ENCODE results near the gene SNX13.

Gene SNX13, protein sequence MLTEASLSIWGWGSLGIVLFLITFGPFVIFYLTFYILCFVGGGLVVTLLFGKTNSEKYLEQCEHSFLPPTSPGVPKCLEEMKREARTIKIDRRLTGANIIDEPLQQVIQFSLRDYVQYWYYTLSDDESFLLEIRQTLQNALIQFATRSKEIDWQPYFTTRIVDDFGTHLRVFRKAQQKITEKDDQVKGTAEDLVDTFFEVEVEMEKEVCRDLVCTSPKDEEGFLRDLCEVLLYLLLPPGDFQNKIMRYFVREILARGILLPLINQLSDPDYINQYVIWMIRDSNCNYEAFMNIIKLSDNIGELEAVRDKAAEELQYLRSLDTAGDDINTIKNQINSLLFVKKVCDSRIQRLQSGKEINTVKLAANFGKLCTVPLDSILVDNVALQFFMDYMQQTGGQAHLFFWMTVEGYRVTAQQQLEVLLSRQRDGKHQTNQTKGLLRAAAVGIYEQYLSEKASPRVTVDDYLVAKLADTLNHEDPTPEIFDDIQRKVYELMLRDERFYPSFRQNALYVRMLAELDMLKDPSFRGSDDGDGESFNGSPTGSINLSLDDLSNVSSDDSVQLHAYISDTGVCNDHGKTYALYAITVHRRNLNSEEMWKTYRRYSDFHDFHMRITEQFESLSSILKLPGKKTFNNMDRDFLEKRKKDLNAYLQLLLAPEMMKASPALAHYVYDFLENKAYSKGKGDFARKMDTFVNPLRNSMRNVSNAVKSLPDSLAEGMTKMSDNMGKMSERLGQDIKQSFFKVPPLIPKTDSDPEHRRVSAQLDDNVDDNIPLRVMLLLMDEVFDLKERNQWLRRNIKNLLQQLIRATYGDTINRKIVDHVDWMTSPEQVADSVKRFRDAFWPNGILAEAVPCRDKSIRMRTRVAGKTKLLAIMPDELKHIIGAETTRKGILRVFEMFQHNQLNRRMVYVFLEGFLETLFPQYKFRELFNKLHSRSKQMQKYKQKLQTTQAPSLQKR

DNA sequence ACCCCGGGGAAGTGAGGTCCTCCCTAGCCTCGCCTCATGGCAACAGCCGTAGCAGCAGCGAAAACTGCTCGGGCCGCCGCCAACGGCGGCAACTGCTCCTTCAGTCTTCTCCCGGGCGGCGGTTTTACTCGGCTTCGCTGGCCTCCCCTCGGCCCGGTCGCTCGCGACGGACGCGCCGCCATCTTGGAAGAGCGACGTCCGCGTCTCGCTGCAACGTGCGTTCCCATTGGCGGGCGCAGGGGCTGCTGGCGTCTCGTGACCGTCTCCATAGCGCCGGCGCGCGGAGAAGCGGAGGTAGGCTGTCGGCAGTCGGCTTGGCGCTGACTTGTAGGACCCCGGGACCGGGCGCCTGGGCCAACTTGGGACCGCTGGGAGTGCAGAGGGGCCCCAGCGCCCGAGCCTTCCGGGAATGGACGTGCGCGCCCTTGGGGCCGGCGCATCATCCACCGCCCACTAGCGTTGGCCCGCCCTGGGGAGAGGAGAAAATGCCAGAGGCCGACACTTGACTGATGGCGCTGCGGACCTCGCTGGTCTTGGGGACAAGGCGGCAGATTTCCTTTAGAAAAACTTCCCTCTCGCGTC is at the start of gene SNX13:
TSS of gene SNX13 (minus strand) at position 193 of the 582 bp plus-strand sequence. CDS start 199 bp downstream, outside the sequence.
- DNase-seq: peak; percentile 89

DNA sequence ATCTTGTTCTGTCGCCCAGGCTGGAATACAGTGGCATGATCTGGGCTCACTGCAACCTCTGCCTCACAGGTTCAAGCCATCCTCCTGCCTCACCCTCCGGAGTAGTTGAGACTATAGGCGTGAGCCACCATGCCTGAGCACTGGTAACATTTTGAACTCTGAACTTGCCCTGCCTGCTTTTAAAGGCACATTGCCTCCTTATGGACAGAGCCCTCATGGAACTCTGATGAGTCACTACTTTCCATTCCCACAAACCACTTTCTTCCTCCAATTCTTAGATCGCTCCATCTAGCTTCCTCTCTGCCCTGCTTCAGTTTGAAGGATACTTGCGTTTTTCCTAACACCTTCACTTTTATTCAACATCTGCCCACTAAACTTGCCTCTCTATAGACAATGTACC is 49.3 kb upstream of the SNX13 start:
- DNase-seq: no peak

DNA sequence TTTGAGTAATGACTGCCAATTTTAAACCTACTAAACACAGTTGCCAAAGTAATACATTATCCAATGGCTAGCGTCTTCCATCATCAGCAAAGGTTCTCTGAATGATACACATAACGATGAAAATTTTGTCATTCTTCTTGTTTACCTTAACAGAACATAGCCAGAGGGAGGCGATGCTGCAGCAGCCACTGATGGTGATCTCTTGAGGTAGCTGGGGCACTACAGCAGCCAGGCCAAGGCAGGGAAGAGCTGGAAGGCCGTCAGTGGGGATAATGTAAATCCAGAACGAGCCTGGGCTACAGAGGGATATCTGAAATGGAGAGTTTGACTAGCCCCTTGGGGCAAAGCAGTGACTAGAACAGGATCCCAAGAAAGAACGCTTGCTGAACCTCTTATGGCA is 48.6 kb upstream of the SNX13 start:
- DNase-seq: no peak

DNA sequence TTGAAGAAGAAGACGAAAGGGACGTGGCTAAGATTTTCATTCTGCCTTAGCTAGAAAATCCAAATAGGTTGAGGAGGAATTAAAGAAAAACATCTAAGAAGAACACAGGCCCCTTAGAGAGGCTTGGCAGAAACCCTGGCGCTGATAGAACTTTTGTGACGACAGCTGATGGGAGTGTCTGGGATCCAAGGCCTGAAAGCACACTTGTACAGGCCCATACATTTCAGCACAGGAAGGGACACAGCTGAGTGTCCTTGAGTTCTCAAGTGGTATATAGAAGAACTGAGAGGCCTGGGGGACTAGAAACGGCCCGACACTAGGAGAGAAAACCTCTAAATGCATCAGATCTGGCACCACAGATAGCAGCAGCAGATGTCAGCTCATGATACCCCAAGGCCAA is 47.8 kb upstream of the SNX13 start:
- no peak for DNase-seq

DNA sequence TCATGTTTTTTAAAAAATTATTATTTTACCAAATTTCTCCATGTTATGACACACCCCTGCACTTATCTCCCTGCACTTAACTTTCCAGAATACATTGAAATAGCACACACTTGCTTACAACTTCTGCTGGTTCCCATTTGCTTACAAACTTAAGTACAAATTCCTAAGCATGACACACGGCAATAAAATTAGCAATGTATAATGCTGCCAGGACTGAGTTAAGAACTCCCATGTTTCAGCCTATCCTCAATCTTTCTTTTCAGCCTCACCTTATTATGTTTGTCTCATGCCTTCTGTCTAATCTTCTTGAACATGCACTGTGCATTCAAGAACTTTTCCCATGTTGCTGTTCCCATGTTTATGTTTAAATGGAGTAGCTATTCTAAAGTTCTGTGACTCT is 46.6 kb upstream of the SNX13 start:
- DNase-seq: no peak

DNA sequence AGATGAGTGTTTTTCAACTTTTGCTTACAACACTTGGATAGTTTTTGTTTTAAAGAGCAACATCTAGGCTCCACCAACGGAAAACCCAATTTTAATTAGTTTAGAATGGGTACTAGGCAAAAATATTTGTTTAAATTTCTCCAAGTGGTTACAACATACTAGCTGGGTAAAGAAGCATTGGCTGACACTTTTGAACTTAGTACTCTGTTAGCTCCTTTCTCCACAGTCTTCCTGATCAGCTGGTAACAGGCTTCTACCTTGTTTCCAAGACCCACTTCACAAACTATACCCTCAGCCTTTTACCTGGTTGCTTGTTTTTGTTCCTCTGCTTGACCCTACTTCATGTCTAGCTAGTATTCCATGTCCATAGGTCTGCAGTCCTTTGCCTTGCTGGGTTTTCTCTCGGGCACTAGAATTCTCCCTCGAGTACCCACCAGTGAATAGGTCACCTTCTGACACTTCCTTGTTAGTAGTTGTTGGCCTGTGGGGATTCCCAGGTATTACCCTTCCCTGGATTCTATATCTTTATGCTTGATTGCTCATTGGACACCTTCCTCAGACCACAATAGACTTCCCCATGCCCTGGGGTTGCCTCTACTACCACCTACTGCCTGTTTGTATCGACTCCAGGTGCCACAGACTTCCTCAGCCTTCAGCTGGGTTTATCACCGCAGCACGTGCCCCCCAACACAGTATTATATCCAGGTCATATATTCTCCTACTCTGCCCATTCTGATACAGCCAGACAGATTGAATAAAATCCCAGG is 45.4 kb upstream of the SNX13 start:
- DNase-seq: no peak

DNA sequence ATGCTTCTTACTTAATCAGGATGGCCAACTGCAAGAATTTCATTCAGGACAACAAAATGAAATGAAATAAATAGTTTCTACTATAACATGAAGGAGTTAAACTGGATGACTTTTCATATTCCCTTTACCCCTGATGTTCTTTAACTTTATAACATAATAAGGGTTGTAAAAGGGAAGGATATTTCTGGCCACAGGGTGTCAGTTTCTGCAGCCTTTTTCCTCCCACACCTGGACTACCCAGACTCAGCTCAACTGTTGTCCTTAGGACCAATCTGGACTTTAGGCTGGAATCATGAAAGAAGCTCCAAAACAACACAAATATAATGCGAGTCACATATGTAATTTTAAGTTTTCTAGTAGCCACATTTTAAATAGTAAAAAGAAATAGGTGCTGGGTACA is 44.0 kb upstream of the SNX13 start:
- DNase-seq: no peak

DNA sequence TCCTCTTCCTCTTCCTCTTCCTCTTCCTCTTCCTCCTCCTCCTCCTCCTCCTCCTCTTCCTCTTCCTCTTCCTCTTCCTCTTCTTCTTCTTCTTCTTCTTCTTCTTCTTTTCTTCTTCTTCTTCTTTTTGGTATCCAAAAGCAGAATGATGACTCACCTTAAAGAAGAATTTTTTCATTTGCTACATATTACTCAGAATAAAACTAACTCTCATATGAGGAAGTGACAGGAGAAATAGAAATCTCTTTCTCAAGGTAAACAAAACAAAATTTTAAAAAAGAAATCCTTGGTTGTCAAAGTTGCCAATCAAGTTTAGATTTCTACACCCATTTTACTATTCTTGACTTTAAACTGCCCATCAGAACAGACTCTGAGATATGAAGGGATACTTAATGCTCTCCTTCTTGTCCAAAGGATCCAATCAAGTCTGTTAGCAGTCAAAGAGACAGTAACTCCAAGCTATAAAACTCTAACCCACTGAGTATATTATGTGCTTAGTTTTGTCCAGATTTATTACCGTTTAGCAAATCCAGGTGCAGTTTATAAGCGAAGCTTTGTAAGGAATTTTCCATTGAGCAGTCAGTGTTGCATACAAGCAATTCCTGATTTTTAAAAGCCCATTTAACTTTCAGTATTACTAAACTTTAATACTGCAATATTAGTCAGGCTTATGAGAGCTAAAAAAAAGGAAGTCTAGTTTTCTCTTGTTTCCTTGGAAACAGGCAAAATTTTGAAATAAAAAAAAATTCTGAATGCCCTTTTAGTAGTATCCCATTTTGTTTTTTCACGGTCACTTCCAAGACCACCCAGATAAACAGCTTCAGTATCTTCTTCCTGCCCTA is 43.1 kb upstream of the SNX13 start:
- no peak for DNase-seq

DNA sequence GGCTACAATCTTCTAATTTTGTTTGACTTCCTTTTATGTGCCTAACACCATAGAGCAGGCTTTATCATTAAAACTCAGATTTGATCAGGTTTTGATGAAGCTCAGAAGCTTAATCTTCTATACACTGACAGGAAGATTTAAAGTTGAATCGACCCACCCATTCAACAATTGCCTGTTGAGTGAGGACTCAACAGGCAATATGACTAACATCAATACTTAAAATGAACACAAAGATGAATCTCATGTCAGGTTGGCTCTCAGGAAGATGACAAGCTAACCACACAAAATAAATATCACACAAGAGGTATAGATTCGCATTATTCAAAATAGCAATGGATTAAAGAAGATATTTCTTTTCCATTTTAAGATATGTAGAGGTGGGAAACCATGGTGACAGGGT is 36.7 kb upstream of the SNX13 start:
- no peak for DNase-seq

DNA sequence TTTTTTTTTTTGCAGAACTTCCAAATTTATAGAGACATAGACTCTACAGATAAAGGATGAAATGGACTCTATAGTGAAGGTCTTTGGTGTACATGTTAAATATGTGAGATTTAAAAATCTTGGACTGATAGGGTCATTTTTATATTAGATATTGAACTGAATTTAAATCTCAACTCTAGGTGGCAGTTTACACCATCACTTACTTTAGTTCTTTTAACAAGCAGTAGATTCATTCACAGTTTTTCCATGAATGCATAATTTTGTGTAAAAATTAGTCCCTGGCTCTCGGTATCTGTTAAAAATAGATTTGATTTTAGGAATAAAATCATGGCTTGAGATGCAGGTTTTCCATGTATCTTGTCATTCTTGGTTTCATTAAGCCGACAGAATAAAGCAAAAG is 31.1 kb upstream of the SNX13 start:
- peak; percentile 4 for DNase-seq

DNA sequence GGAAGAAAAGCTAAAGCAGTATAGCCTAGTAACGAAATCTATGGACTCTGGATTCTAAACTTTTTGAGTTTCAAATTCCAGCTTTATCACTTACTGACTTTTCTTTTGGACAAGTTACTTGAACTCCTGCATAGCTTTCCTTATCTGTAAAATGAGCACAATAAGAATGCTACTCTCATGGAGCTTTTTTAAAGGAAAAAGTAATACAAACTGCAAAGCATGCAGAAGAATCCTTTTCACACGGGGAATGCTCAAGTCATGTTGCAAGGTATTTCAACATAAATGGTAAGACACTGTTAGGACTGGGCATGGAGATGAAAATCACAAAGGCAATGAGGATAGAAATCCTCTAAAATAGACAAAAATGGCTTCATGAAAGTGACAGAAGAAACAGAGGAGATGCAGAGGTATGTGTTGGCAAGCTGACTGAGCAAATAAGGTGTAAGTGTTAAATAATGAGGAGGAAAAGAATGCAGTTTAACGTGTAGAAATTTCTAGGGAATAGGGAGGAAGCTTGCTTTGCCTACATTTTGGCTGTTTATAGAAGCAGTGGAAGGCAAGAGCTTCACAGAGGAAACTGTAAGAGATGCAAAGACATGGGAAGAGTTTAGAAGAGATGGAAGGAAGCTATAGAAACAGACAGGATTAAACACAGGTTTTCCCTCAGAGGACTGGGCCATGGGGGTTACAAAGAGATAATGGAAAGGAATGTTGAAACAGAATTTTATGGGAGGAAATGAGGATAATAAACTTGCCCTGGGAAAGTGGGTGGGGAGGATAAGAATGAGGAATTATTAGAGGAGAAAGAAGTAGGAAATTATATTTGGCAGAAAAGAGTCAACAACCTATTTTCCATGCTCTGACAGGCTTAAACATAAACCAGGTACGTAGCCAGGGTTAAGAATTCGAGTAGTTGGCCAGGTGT is 28.8 kb upstream of the SNX13 start:
- DNase-seq: no peak

DNA sequence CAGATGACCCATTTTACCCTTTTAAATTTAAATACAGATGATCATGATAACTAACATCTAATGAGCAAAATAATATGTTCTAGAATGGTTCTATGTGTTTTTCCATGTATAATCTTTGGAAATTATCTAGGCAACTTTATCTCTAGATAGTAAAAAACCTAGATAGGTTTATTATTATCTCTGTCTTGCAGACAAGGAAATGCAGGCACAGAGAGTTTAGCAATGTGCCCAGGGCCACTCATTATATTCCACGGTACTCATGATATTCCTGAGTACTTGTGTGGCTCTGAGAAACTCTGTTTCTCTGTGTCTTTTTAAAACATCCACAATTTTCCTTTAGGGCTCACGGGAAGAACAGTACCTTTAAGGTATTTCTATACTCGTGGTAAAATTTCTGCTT is 26.4 kb upstream of the SNX13 start:
- DNase-seq: no peak

DNA sequence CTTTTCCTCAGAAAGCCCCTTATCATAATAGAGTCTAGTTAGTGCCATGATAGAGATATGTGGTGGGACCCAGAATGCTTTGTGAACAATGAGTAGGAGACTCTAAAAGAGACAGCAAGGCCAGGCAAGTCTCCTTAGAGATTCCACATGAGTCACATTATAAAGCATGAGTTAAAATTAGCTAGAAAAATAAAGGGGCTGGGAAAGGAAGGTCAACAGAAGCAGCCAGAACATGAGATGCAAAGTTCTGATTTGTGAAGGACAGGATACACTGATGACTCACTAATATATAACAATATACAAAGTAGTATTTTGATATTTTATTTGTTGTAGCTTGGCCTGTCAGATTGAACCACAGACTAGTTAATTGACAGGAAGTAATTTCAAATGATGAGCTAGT is 25.3 kb upstream of the SNX13 start:
- peak; percentile 35 for DNase-seq

DNA sequence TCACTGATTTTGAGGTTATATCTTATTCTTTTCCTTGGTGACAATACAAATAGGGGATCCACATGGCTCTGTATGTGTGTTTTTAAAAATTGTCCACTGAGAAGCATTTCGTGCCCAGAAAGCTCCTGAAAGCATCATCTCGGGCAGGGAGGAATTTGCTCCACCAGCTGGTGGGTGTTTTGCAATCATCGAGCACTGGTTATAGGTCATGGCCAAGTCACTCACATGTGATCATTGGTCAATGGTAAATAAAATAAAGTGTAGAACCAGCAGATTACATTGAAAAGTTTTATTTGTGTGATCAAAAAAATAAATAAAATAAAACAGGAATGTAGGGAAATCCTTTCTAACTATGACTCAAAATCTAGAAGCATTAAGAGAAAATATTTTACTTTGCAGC is 23.0 kb upstream of the SNX13 start:
- DNase-seq: no peak

DNA sequence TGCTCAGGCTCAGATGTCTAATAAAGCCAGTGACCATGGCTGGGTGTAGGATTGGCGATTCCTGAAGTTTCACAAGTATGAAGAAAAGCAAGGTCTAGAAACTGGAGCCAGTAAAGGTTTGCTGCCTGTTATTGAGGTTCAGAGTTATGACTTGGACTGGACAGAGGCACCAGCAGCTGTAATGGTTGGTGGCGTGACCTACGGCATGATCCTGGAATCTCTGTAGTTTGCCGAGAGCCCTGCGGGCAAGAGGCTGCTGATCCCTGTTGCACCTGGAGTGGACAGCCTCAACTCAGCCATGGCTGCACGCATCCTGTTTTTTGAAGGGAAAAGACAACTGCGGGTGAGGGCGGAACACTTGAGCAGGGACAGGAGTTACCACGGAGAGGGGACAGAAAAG is 22.4 kb upstream of the SNX13 start:
- DNase-seq: no peak

DNA sequence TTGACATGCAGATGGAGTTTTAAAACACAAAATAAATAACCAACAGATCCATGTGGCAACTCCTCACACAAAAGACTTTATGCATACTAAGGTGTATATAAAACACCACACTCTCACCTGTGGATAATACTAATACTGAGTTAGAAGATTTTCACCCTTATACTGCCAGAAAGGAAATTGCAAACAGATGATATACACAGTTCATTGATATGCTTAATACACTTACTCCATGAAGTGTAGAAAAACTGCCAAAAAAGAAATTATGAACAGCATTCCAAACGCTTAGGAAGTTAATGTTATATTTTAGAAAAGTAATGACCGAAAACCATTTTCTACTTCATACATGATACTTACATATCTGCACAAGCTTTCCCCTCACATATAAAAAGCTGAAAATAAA is 17.6 kb upstream of the SNX13 start:
- no peak for DNase-seq

DNA sequence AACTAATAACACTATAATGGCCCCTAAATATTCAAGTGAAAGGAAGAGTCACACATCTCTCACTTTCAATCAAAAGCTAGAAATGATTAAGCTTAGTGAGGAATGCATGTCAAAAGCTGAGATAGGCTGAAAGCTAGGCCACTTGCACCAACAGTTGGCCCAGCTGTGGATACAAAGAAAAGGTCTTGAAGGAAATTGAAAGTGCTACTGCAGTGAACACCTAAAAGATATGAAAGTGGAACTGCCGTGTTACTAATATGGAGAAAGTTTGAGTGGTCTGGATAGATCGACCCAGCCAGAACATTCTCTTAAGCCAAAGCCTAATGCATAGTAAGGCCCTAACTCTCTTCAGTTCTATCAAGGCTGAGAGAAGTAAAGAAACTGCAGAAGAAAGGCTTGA is 12.1 kb upstream of the SNX13 start:
- no peak for DNase-seq

DNA sequence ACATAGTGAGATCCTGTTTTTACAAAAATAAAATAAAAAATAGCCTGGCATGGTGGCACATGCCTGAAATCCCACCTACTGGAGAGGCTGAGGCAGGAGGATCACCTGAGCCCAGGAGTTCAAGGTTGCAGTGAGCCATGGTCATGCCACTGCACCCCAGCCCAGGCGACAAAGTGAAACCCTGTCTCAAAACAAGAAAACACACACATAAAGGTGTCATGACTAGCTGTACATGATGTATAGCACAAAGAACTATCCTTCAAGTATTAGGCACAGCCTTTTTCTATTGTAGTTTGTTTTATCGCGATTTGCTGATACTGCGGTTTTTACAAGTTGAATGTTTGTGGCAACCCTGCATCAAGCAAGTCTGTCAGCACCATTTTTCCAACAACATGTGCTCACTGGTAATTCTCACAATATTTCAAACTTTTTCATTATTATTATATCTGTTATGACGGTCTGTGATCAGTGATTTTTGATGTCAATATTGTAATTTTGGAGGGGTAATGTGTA is 11.5 kb upstream of the SNX13 start:
- no peak for DNase-seq

DNA sequence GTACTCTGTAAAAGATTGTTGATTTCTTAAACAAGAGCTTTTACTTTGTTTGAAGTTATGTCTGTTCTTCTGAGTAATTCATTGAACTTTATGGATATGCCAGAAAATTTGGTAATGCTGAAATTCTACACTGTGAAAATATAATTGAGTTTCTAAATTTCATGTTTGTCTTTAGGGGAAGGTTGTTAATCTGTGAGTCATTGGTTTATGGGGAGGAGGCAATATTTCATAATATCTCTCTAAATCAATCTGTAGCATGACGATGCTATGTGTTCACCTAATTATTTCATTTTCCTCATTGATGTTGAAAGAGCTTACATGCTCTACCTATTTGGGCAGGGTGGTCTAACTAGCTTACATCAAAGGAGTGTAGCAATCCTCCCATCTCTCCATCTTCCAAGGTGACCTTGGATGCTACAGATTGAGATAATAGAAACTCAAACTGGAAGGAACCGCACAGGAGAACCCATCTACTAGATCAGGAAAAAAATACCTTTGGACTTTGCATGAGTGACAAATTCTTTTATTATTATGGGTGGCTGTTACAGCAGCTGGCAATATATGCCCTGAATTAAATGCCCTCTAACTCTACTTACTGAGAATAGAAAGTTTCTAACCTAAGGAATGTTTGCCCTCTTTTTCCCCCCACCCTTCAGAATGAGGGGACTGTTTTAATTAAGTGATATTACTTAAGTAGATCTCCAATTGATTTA is 8.4 kb upstream of the SNX13 start:
- DNase-seq: no peak

DNA sequence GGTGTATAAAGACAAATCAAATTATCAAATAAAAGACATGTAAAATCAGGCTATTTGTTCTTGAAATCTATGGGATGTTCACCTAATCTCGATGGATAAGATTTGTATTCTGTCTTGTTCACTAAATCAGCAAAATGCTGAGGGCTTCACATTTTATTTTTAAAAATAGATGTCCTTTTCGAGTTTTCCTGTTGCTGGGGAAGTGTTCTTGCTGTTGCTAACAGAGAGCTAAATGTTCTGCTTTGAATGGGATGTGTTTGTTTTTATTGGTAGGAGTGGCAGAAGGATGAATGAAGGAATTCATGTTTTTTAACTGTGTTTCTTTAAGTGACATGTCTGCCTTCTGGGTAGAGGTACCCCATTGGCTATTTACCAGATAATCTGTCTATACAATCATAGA is 7.3 kb upstream of the SNX13 start:
- no peak for DNase-seq

Data from amniotic stem cell (primary cell).